Adrenal gland (tissue), 5 donors: ENCODE results near the gene SLC16A2.
"Not testable (repeated sequence)": the region's sequence is repeated elsewhere in the genome, so short reads cannot be mapped to it uniquely, and the experiment has no call there.

Source experiments
- CTCF ChIP-seq, 6 experiments: fragments of 450-650 bp in 4 of 6; fragments of 200-600 bp in 2 of 6; sonication (generic) in 1 of 6; IDR thresholded peaks; 1 replicate in 5 of 6; 2 replicates in 1 of 6; pipeline versions ENCODE4 v1.5.1 to v1.8.0; 2016 to 2021; ENCODE audit warnings: antibody characterized with exemption in 6 of 6, mild to moderate bottlenecking in 2 of 6, moderate library complexity in 1 of 6
- POLR2A ChIP-seq, 2 donors: fragments of 450-650 bp; IDR thresholded peaks; one replicate each; pipeline ENCODE4 v1.6.1; 2017; ENCODE audit warnings: antibody characterized with exemption in 2 of 2, mild to moderate bottlenecking in 2 of 2, moderate library complexity in 1 of 2
- donor health status: DM: no; HTN: no; CAD: no.

GRCh38 chrX:74473116-74473515 is 51.8 kb downstream of the SLC16A2 start:
- TF ChIP-seq CTCF, POLR2A (IDR thresholded peaks at IDR 0.05): not testable (repeated sequence)
